GM10248 (cell line): ENCODE results near the gene SLC25A21.

Experiments
- CTCF ChIA-PET: fragments of 300-600 bp; sonication (Branson Sonifier 250); formaldehyde crosslinking; extraction: SDS; loops from one replicate; lab custom pipeline; 2021; ENCODE audit warnings: antibody characterized with exemption; lab: Yijun Ruan, JAX
- POLR2A ChIA-PET: fragments of 350-650 bp; sonication (Branson Sonifier 250); formaldehyde crosslinking; extraction: SDS; loops from one replicate; lab custom pipeline; 2020; ENCODE audit warnings: antibody characterized with exemption; lab: Yijun Ruan, JAX
- DNase-seq: peaks from one replicate; pipeline ENCODE4 v3.0.0; 2012; ENCODE audit errors: extremely low spot score
- CTCF ChIP-seq: IDR thresholded peaks from 2 replicates; pipeline ENCODE4 v1.5.1; 2012; ENCODE audit warnings: mild to moderate bottlenecking, low read depth; ENCODE audit errors: extremely low read depth, missing control alignments, control extremely low read depth

The SLC25A21 gene

GRCh38 chr14:36976571-36977023, 195.8 kb downstream of the SLC25A21 start:
- CTCF ChIA-PET = no interaction called here
- TF ChIP-seq CTCF = no peak
- DNase-seq = no peak
- POLR2A ChIA-PET = no interaction called here

GRCh38 chr14:36975834-36976233, 196.6 kb downstream of the SLC25A21 start:
- ChIA-PET CTCF (no interaction called here), POLR2A (no interaction called here)
- TF ChIP-seq CTCF = no peak
- no peak for DNase-seq

- ChIA-PET CTCF (no interaction called here), POLR2A (no interaction called here)
- TF ChIP-seq CTCF = no peak
- no peak for DNase-seq
These were observed 197.4 kb downstream of the SLC25A21 start for GRCh38 chr14:36974985-36975384.

GRCh38 chr14:36973806-36974442, 198.5 kb downstream of the SLC25A21 start:
- no peak for TF ChIP-seq CTCF
- no peak for DNase-seq
- POLR2A ChIA-PET = no interaction called here
- CTCF ChIA-PET = no interaction called here

GRCh38 chr14:36971263-36971855, 201.0 kb downstream of the SLC25A21 start:
- DNase-seq = no peak
- ChIA-PET CTCF (no interaction called here), POLR2A (no interaction called here)
- TF ChIP-seq CTCF = no peak

- DNase-seq = no peak
- TF ChIP-seq CTCF = no peak
- ChIA-PET CTCF (interaction anchor here (1.3 kb wide), 1 partner anchor 26 kb away, joined by 3 read pairs; no protein-coding TSS in a partner anchor), POLR2A (no interaction called here)
These were observed 204.4 kb downstream of the SLC25A21 start for GRCh38 chr14:36967892-36968555.
